Liver (tissue), 2 donors: Measurements from ENCODE around the gene ZFC3H1.
"Not testable (repeated sequence)": the region's sequence is repeated elsewhere in the genome, so short reads cannot be mapped to it uniquely, and the experiment has no call there.

ENCODE experiments used
- TAF1 ChIP-seq: conservative IDR thresholded peaks from 2 replicates; pipeline ENCODE4 v1.6.1; 2016; ENCODE audit warnings: antibody characterized with exemption, mild to moderate bottlenecking
- YY1 ChIP-seq: IDR thresholded peaks from 2 replicates; pipeline ENCODE4 v1.6.1; 2016; ENCODE audit warnings: antibody characterized with exemption, mild to moderate bottlenecking
- donor health status: healthy.

DNA sequence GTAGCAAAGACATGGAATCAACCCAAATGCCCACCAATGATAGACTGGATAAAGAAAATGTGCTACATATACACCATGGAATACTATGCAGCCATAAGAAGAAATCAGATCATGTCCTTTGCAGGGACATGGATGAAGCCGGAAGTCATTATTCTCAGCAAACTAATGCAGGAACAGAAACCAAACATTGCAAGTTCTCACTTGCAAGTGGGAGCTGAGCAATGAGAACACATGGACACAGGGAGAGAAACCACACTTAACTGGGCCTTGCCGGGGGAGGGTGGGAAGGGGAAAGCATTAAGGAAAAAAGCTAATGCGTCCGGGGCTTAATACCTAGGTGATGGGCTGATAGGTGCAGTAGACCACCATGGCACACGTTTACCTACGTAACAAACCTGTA lies 93.8 kb downstream of the ZFC3H1 start:
- TF ChIP-seq TAF1, YY1: not testable (repeated sequence)
